Uterus (tissue), 4 donors: ENCODE results near the gene P2RY12. TPM values are rescaled to one million over a fixed set of nuclear protein-coding genes. Genes with fewer than 3 reads are reported as not detected.
"Not testable (repeated sequence)": the region's sequence is repeated elsewhere in the genome, so short reads cannot be mapped to it uniquely, and the experiment has no call there.

Experiments
- DNase-seq, 2 donors: peaks; one replicate each; pipeline ENCODE4 v3.0.0-alpha.2; 2019 to 2020
- H3K27ac ChIP-seq, 2 donors: fragments of 200-600 bp; sonication (generic); 1 replicate in 1 of 2; 2 replicates in 1 of 2; pipeline ENCODE4 v1.5.1; 2016 to 2018
- H3K27me3 ChIP-seq, 2 donors: fragments of 200-600 bp; sonication (generic); one replicate each; pipeline ENCODE4 v1.5.1; 2018 to 2019; ENCODE audit warnings: control low read depth in 1 of 2
- H3K36me3 ChIP-seq, 2 donors: fragments of 200-600 bp; sonication (generic); one replicate each; pipeline ENCODE4 v1.5.1; 2019; ENCODE audit warnings: control low read depth in 1 of 2
- H3K4me1 ChIP-seq, 2 donors: fragments of 200-600 bp; sonication (generic); one replicate each; pipeline ENCODE4 v1.5.1; 2018 to 2019; ENCODE audit warnings: control low read depth in 1 of 2
- H3K4me3 ChIP-seq, 2 donors: fragments of 200-600 bp; sonication (generic); 1 replicate in 1 of 2; 2 replicates in 1 of 2; pipeline ENCODE4 v1.5.1; 2018 to 2019; ENCODE audit warnings: mild to moderate bottlenecking in 1 of 2
- H3K9me3 ChIP-seq, 2 donors: fragments of 200-600 bp; sonication (generic); one replicate each; pipeline ENCODE4 v1.5.1; 2019; ENCODE audit warnings: control low read depth in 1 of 2
- POLR2A ChIP-seq, 2 donors: fragments of 450-650 bp; IDR thresholded peaks; one replicate each; pipeline ENCODE4 v1.6.1; 2016; ENCODE audit warnings: antibody characterized with exemption in 2 of 2, mild to moderate bottlenecking in 1 of 2, moderate library complexity in 1 of 2
- intact Hi-C: fragments of 100-400 bp; cut with DNase I; formaldehyde crosslinking; loops from one replicate; pipeline ENCODE4 v1.15.1; 2023; ENCODE audit warnings: low total_unique reads
- total RNA-seq, 4 donors: library from RNA; depleted of rRNA in 3 of 4; stranded (reverse); fragments of >200 nt in 3 of 4; gene quantifications; one replicate each; pipeline versions ENCODE4 v1.1.0 to v1.2.4, GENCODE V29; 2014 to 2023
- TF ChIP-seq, protein P1 (sequence below), 4 experiments: fragments of 200-600 bp in 2 of 4; fragments of 450-650 bp in 2 of 4; sonication (generic) in 2 of 4; IDR thresholded peaks; one replicate each; pipeline ENCODE4 v1.5.1; 2016 to 2019; ENCODE audit warnings: antibody characterized with exemption in 4 of 4, mild to moderate bottlenecking in 2 of 4, moderate library complexity in 1 of 4
- donor health status: DM: yes; HTN: yes; CAD: no.

Gene P2RY12
- total RNA-seq, 4 donors from 2014 or later = 0.95 to 6.2 (median 3.1) TPM; not detected in 1

DNA sequence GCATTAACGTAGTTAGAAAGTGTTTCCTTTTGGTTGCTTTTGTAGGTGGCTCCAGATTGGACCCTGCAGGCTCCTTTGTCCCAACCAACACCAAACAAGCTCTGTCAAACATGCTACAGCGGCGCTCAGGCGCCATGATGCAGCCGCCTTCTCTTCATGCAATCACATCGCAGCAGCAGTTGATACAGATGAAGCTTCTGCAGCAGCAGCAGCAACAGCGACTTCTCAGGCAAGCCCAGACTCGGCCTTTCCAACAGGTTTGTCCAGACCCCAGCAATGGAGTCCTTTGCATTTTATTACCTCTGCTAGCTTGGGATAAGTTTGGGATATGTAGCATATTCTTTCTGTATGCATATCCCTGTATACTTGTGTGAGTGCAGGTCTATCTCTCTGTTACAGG, 10.1 kb upstream of the P2RY12 start:
- no peaks in the 10 kb centered on the region for H3K27me3 ChIP-seq
- no peak for DNase-seq
- no peak overlapping the region for H3K27ac ChIP-seq
- TF ChIP-seq, protein P1, sequence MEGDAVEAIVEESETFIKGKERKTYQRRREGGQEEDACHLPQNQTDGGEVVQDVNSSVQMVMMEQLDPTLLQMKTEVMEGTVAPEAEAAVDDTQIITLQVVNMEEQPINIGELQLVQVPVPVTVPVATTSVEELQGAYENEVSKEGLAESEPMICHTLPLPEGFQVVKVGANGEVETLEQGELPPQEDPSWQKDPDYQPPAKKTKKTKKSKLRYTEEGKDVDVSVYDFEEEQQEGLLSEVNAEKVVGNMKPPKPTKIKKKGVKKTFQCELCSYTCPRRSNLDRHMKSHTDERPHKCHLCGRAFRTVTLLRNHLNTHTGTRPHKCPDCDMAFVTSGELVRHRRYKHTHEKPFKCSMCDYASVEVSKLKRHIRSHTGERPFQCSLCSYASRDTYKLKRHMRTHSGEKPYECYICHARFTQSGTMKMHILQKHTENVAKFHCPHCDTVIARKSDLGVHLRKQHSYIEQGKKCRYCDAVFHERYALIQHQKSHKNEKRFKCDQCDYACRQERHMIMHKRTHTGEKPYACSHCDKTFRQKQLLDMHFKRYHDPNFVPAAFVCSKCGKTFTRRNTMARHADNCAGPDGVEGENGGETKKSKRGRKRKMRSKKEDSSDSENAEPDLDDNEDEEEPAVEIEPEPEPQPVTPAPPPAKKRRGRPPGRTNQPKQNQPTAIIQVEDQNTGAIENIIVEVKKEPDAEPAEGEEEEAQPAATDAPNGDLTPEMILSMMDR (IDR thresholded peaks at IDR 0.05) = no peak
- H3K4me3 ChIP-seq = no peak overlapping the region
- intact Hi-C loops = no loop called here
- no peaks in the 10 kb centered on the region for H3K9me3 ChIP-seq
- H3K36me3 ChIP-seq = no peaks in the 10 kb centered on the region
- no peaks in the 10 kb centered on the region for H3K4me1 ChIP-seq

DNA sequence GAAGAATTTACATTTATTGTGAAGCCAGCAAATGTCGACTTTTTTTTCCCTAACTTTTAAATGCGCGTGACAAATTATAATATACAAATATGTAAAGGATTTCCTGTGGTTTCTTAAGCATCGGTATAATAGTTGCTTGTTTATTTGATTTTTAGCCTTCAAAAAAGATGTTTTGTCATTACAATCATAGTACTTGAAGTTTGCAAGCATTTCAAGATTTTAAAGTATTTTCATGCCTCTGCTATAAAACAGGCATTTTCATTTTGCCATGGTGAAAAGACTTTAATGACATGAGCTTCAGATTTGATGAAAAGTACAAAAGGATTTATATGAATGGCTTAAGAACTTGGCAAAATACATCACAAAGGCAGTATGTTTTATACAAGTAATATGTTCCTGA, 9.4 kb upstream of the P2RY12 start:
- TF ChIP-seq, protein P1 (IDR thresholded peaks at IDR 0.05) = no peak
- no peak for TF ChIP-seq POLR2A (IDR thresholded peaks at IDR 0.05)
- no peaks in the 10 kb centered on the region for H3K9me3 ChIP-seq

DNA sequence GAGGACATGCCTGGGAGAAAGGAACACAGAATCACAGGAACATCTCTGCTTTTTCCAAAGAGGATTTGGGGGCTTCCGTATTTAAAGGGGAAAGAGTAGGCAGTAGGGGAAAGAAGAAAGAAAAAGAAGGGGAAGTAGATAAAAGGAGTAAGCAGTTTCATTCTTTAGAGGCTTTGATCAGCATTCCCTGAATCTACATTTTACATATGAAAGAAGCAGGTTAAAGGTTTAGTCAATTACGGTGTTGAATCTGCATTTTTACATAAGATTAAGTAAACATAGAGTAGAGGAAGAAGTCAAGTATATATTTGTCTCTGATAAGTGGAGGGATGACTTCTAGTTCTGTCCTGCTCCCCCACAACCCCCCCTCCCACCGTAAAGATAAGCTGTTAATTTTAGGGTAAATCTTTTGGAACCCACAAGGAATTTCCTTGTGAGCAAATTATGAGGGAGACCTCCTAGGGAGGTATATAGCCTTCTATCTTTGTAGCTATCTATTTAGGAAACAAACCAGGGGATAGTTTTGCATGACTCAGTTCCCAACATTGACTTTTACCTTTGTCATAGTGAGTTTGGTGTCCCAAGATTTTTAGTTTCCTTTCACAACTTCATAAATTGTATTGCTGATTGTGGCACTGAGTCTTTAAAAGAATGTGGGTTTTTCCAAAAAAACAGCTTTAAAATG, 8.7 kb upstream of the P2RY12 start:
- Histone ChIP-seq H3K4me1 (no peaks in the 10 kb centered on the region), H3K36me3 (no peaks in the 10 kb centered on the region), H3K4me3 (no peak overlapping the region), H3K9me3 (no peaks in the 10 kb centered on the region), H3K27me3 (no peaks in the 10 kb centered on the region), H3K27ac (no peak overlapping the region)
- no peak for DNase-seq
- intact Hi-C loops = no loop called here
- TF ChIP-seq, protein P1 (IDR thresholded peaks at IDR 0.05) = no peak
- TF ChIP-seq POLR2A (IDR thresholded peaks at IDR 0.05) = no peak

More for the DNA sequence above, 9.4 kb upstream of the P2RY12 start:
- H3K27me3 ChIP-seq = no peaks in the 10 kb centered on the region
- H3K4me1 ChIP-seq = no peaks in the 10 kb centered on the region
- no peaks in the 10 kb centered on the region for H3K36me3 ChIP-seq
- intact Hi-C loops = no loop called here
- H3K27ac ChIP-seq = no peak overlapping the region
- no peak for DNase-seq
- H3K4me3 ChIP-seq = no peak overlapping the region

DNA sequence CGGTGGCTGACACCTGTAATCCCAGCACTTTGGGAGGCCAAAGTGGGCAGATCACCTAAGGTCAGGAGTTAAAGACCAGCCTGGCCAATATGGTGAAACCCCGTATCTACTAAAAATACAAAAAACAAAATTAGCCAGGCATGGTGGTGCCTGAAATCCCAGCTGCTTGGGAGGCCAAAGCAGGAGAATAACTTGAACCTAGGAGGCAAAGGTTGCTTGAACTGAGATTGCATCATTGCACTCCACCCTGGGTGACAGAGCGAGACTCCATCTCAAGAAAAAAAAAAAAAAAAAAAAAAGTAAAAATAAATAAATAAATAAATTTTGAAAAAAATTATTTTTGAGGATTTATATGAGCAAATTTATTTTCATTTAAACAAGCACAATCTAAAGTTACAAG, 7.6 kb upstream of the P2RY12 start:
- H3K27me3 ChIP-seq, H3K36me3 ChIP-seq, H3K4me1 ChIP-seq, H3K9me3 ChIP-seq, H3K27ac ChIP-seq, intact Hi-C loops, DNase-seq, H3K4me3 ChIP-seq: not testable (repeated sequence)

DNA sequence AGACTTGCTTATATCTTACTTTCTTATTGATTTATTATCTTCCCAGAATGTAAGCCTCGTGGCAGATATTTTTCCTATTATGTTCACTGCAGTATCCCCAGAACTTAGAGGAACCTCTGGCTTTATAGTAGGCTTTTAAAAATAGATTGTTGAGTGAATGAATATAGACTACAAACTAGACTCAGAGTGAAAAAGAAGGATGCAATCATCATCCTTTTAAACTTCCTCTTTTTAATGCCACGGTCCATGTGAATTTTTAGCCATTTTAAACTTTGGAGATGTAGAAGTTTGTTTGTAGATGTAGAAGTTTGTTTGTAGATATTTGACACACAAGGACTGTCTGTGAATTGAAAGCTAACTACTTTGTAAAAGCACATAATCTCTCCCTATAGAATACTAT, 7.2 kb upstream of the P2RY12 start:
- Histone ChIP-seq H3K27ac (no peak overlapping the region), H3K4me3 (no peak overlapping the region), H3K9me3 (no peaks in the 10 kb centered on the region), H3K36me3 (no peaks in the 10 kb centered on the region), H3K4me1 (no peaks in the 10 kb centered on the region), H3K27me3 (no peaks in the 10 kb centered on the region)
- intact Hi-C loops = no loop called here
- TF ChIP-seq, protein P1 (IDR thresholded peaks at IDR 0.05) = no peak
- no peak for TF ChIP-seq POLR2A (IDR thresholded peaks at IDR 0.05)
- no peak for DNase-seq

DNA sequence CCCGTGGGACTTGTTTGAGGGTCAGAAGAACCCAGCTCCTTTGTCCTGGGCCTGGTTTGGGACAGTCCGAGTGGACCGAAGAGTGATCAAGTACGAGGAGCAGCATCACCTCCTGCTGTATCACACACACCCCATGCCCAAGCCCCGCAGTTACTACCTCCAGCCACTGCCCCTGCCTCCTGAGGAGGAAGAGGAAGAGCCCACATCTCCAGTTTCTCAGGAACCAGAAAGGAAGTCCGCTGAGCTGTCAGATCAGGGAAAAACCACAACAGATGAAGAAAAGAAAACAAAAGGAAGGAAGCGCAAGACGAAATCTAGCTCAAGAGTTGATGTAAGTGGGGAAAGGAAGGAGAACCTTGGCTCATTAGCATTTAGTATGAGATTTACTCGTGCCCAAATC, 3.3 kb upstream of the P2RY12 start:
- Histone ChIP-seq H3K36me3 (no peaks in the 10 kb centered on the region), H3K27me3 (no peaks in the 10 kb centered on the region), H3K4me1 (no peaks in the 10 kb centered on the region), H3K9me3 (no peaks in the 10 kb centered on the region), H3K27ac (no peak overlapping the region), H3K4me3 (no peak overlapping the region)
- no peak for TF ChIP-seq POLR2A (IDR thresholded peaks at IDR 0.05)
- TF ChIP-seq, protein P1 (IDR thresholded peaks at IDR 0.05) = no peak
- intact Hi-C loops = no loop called here
- DNase-seq = no peak
